ENCODE results near the gene RPS27A. TPM values are rescaled to one million over a fixed set of nuclear protein-coding genes. Genes with fewer than 3 reads are reported as not detected.
"Not testable (repeated sequence)": the region's sequence is repeated elsewhere in the genome, so short reads cannot be mapped to it uniquely, and the experiment has no call there.

The RPS27A gene
- total and polyA plus RNA-seq, 9 of the 15 experiments (the other 6 are each of a cell fraction or from before 2014, with no cell fraction given): 1,383 to 3,282 (median 2,242) TPM

GRCh38 chr2:55279214-55279835 lies 46.8 kb downstream of the RPS27A start (continued):
- TF ChIP-seq MNT (conservative IDR thresholded peaks at IDR 0.05): peak in 1 of 2 experiments; percentile 60; a peak in 2 of 4 replicates
- TF ChIP-seq CXXC5 (CRISPR knock-in tag; IDR thresholded peaks at IDR 0.05): peak; percentile 51; the same call in 1 of the 2 replicates
- peak; percentile 77; the same call in 1 of the 2 replicates for TF ChIP-seq HDAC8 (tag; IDR thresholded peaks at IDR 0.05)
- TF ChIP-seq DDX20 (tag; IDR thresholded peaks at IDR 0.05; ENCODE audit: low read depth): peak; percentile 75
- peak; percentile 82; the same call in 1 of the 2 replicates for TF ChIP-seq ZNF583 (CRISPR knock-in tag; IDR thresholded peaks at IDR 0.05)
- 0 out of 2 replicates have a peak, but pooled peaks have one; percentile 31 for TF ChIP-seq ZNF644 (tag; IDR thresholded peaks at IDR 0.05; ENCODE audit: low read depth)
- TF ChIP-seq ZBTB9 (CRISPR knock-in tag; IDR thresholded peaks at IDR 0.05): peak; percentile 51; the same call in 1 of the 2 replicates
- TF ChIP-seq KLF6 (CRISPR knock-in tag; IDR thresholded peaks at IDR 0.05; ENCODE audit: borderline replicate concordance): peak; percentile 25; the same call in 1 of the 2 replicates
- 0 out of 2 replicates have a peak, but pooled peaks have one; percentile 20 for TF ChIP-seq CBFA2T2 (conservative IDR thresholded peaks at IDR 0.05)
- not testable (repeated sequence) for TF ChIP-seq NR2C1 (IDR thresholded peaks at IDR 0.05)
- peak; percentile 63 for TF ChIP-seq NR2C1 (tag; IDR thresholded peaks at IDR 0.05)
- TF ChIP-seq BACH1 (tag; IDR thresholded peaks at IDR 0.05): 0 out of 2 replicates have a peak, but pooled peaks have one; percentile 41
- TF ChIP-seq TAF7 (tag; IDR thresholded peaks at IDR 0.05): 0 out of 2 replicates have a peak, but pooled peaks have one; percentile 36
- TF ChIP-seq ZNF766 (CRISPR knock-in tag; conservative IDR thresholded peaks at IDR 0.05): peak; percentile 57; the same call in 1 of the 2 replicates
- peak in 1 of 3 experiments; percentile 64; a peak in 1 of 6 replicates for TF ChIP-seq ZBTB11 (CRISPR knock-in tag; IDR thresholded peaks at IDR 0.05)
- peak; percentile 45; the same call in 1 of the 2 replicates for TF ChIP-seq EP400 (IDR thresholded peaks at IDR 0.05)
- TF ChIP-seq, protein P1, sequence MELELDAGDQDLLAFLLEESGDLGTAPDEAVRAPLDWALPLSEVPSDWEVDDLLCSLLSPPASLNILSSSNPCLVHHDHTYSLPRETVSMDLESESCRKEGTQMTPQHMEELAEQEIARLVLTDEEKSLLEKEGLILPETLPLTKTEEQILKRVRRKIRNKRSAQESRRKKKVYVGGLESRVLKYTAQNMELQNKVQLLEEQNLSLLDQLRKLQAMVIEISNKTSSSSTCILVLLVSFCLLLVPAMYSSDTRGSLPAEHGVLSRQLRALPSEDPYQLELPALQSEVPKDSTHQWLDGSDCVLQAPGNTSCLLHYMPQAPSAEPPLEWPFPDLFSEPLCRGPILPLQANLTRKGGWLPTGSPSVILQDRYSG (tag; conservative IDR thresholded peaks at IDR 0.05; ENCODE audit: low read depth): peak; percentile 88; the same call in 1 of the 2 replicates
- peak; percentile 87 for TF ChIP-seq PTRF (tag; IDR thresholded peaks at IDR 0.05)
